GM04503 (cell line): ENCODE results near the gene OSCP1.
"Not testable (repeated sequence)": the region's sequence is repeated elsewhere in the genome, so short reads cannot be mapped to it uniquely, and the experiment has no call there.

Experiments
- DNase-seq: peaks from one replicate; pipeline ENCODE4 v3.0.0-alpha.2; 2012; ENCODE audit warnings: low read depth

OSCP1 gene

GRCh38 chr1:36450270-36450918 is at the start of gene OSCP1:
Gene OSCP1, minus strand, starts transcription at chr1:36450451. Its CDS starts 82 bp downstream, at chr1:36450369.
- peak; percentile 73 for DNase-seq

GRCh38 chr1:36497207-36497606 is 47.0 kb upstream of the OSCP1 start:
- DNase-seq: peak; percentile 64

- DNase-seq: no peak
Observed at GRCh38 chr1:36494971-36495370, 44.7 kb upstream of the OSCP1 start.

GRCh38 chr1:36493524-36493923 is 43.3 kb upstream of the OSCP1 start:
- DNase-seq: no peak

GRCh38 chr1:36492491-36492890 is 42.2 kb upstream of the OSCP1 start:
- no peak for DNase-seq

DNA sequence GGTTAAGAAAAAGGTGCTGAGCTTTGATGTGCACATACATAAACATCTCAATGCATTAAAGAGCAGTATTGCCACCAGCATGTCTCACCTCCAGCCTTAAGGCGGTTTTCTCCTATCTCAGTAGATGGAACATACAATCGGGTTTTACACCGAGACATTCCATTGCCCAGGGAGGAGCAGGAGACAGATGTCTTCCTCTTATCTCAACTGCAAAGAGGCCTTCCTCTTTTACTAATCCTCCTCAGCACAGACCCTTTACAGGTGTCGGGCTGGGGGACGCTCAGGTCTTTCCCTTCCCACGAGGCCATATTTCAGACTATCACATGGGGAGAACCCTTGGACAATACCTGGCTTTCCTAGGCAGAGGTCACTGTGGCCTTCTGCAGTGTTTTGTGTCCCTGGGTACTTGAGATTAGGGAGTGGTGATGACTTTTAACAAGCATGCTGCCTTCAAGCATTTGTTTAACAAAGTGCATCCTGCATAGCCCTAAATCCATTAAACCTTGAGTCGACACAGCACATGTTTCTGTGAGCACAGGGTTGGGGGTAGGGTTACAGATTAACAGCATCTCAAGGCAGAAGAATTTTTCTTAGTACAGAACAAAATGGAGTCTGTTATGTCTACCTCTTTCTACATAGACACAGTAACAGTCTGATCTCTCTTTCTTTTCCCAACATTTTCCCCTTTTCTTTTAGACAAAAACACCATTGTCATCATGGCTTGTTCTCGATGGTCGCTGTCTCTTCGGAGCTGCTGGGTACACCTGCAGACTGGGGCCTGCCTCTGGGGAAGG is 39.2 kb upstream of the OSCP1 start:
- DNase-seq: not testable (repeated sequence)

DNA sequence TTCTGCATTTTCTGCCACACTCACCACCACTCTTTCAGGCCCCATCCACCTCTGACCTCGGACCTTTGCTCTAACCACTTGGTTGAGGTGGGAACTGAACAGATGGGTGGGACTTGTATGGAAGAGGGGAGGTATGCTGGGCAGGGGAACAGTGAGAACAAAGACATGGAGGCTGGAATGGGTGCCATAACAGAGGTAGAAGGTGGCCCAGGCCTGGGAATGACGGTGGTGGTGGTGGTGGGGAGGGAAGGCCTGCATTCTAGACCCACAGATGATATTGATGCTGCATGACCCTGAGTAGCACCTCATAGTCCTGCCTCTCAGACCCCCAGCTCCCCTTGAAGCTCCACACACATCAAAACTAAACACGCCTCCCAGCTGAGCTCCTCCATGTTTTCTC is 37.7 kb upstream of the OSCP1 start:
- no peak for DNase-seq

DNA sequence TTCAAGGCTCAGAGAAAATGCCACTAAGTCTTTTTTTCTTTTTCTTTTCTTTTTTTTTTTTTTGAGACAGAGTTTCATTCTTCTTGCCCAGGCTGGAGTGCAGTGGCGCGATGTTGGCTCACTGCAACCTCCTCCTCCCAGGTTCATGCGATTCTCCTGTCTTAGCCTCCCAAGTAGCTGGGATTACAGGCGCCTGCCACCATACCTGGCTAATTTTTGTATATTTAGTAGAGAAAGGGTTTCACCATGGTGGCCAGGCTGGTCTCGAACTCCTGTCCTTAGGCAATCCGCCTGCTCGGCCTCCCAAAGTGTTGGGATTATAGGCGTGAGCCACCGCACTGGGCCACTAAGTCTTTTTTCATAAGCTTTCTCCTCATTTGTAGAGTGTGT is 37.1 kb upstream of the OSCP1 start:
- not testable (repeated sequence) for DNase-seq

DNA sequence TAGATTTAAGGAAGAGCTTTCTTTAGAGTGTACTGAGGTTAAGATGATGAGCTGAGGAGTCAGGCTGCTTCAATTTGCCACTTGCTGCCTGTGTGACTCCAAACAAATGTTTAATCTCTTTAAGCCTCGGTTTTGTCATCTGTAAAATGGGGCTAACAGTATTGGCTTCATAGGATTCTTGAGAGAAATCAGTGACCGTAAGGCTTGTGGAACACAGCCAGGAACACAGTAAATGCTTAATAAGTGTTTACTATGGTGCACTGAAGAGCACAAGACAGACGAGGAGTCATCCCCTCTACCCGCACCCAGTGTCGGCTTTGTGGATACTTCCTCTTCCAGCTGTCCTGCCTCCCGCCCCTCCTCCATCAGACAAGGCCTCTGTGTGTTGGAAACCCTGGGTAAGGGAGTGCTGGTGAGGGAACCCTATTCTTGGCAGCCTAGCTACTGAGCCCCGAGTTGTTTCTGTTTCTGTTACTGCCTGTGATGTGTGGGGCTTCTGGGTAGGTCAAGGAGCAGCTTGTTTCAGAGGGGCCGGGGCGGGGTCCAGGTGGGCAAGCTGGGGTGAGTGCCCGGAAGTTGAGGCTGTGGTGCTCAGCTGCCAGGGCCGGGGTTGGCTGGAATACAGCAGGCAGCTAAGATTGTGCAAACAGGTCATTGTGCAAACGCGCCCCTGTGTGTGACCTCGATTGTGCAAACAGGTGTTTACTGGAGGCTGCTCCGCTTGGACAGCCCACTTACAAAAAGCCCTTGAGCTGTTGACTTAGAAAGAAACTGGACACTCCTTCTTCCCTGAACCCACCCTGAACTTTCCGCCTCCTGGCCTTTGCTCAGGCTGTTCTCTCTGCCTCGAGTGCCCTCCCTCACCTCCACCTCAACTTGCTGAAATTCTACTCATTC is 36.4 kb upstream of the OSCP1 start:
- no peak for DNase-seq

GRCh38 chr1:36486093-36486438 is 35.8 kb upstream of the OSCP1 start:
- DNase-seq: no peak

- DNase-seq: no peak
Observed at GRCh38 chr1:36484099-36484498, 33.8 kb upstream of the OSCP1 start.

- DNase-seq: no peak
Observed at GRCh38 chr1:36482724-36483388, 32.6 kb upstream of the OSCP1 start, which contains the start of gene CSF3R. Gene CSF3R, minus strand, starts transcription at chr1:36482913. Its CDS starts 3,417 bp downstream, at chr1:36479496.

GRCh38 chr1:36481771-36482723 is 31.8 kb upstream of the OSCP1 start:
- no peak for DNase-seq

DNA sequence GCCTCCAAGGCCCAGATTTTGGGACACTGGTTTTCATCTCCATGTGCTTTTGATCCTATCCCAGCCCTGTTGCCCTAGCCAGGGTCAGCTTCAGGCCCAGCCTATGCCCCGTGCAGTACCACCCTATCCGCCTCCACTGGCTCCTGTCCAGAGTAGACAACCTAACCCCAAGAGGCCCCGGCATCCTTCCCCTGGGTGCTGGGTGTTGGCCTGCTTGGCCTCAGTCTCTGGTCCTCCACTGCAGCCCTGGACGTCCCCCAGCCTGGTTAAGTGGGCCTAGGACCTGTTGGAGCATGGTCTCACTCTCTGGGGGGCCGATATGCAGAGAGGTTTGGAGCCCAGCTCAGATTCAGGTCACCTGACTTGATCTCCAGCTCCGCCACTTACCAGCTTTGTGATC is 30.8 kb upstream of the OSCP1 start:
- DNase-seq: no peak

GRCh38 chr1:36480161-36480560 is 29.9 kb upstream of the OSCP1 start:
- no peak for DNase-seq

DNA sequence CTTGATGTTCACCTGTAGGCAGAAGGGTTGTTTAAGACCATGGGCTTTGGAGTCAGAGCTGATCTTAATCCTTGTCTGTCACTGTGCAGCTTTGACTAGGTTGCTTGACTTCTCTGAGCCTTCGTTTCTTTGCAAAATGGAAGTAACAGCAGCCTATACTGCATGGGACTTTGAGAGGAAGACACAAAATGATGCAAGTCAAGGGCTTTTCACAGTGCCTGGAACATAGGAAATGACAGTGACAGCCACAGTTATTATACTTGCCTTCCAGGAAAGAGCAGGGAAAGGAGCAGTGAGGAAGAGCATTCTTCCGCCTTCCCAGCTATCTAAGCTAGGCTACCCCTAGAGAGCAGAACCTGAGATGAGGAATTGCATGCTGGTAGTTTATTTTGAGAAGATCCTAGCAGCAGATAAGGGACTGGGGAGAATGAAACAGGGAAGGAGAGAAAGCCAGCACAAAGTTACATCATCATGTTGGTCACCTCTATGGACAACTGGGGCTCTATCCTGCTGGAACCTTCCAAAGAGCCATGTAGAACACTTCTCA is 29.3 kb upstream of the OSCP1 start:
- no peak for DNase-seq

GRCh38 chr1:36477615-36478014 is 27.4 kb upstream of the OSCP1 start:
- DNase-seq: not testable (repeated sequence)

DNA sequence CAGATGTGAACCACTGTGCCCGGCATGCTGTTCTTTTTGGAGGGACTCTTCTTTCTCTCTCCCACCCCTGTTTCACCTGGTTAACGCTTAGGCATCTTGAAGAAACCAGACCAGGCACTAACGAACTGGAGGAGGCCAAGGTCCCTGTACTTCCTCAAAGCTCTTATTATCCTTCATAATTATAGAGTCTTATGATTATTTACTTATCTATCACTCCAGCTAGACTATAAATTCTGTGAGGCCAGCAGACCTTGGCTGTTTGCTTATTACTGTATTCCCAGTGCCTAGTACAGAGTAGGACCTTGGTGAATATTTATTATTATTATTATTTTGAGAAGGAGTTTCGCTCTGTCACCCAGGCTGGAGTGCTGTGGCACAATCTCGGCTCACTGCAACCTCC is 26.7 kb upstream of the OSCP1 start:
- no peak for DNase-seq

- no peak for DNase-seq
Observed at GRCh38 chr1:36475910-36476604, 25.8 kb upstream of the OSCP1 start.

DNA sequence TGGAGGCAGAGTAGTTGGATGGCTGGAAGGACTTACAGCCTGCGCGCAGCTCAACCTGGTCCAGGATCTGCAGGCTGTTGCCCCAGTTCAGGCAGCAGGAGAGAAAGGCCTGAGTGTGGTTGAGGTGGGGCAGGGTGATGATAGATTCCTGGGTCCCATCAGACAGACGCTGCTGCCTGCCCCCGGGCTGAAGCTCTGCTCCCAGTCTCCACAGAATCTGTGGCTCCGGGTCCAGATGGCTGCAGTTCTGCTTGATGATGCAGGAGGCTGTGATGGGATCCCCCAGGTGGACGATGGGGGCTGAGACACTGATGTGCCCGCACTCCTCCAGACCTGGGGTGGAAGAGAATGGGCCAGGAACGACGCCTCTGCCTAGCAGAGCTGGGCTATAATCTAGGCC is 25.1 kb upstream of the OSCP1 start:
- no peak for DNase-seq
